ENCODE data around the gene MAB21L4.
A peak's percentile ranks its signal among the peaks of the same experiment; 100 is the strongest.

The MAB21L4 gene

GRCh38 chr2:240872317-240873097 lies 23.4 kb downstream of the MAB21L4 start:
- no peak overlapping the region for H3K27ac ChIP-seq
- TF ChIP-seq CTCF (conservative IDR thresholded peaks at IDR 0.05) (no peak), ZFX (IDR thresholded peaks at IDR 0.05) (no peak)

GRCh38 chr2:240871071-240871958 lies 24.6 kb downstream of the MAB21L4 start:
- no peak overlapping the region for H3K27ac ChIP-seq
- TF ChIP-seq CTCF (conservative IDR thresholded peaks at IDR 0.05) (no peak), ZFX (IDR thresholded peaks at IDR 0.05) (no peak)

GRCh38 chr2:240869956-240870875 lies 25.7 kb downstream of the MAB21L4 start:
- H3K27ac ChIP-seq: no peak overlapping the region
- TF ChIP-seq CTCF (conservative IDR thresholded peaks at IDR 0.05): no peak
- no peak for TF ChIP-seq ZFX (IDR thresholded peaks at IDR 0.05)

GRCh38 chr2:240869109-240869955 lies 26.6 kb downstream of the MAB21L4 start:
- TF ChIP-seq CTCF (conservative IDR thresholded peaks at IDR 0.05): no peak
- TF ChIP-seq ZFX (IDR thresholded peaks at IDR 0.05): no peak

GRCh38 chr2:240868286-240869108 lies 27.5 kb downstream of the MAB21L4 start, which contains the start of gene AGXT:
AGXT (plus strand) TSS chr2:240868824; CDS start chr2:240868866, 42 bp downstream.
- peak within 1 kb of the TSS; percentile 32 for H3K27ac ChIP-seq
- TF ChIP-seq ZFX (IDR thresholded peaks at IDR 0.05) (no peak), CTCF (conservative IDR thresholded peaks at IDR 0.05) (no peak)

More at GRCh38 chr2:240869109-240869955, 26.6 kb downstream of the MAB21L4 start:
- H3K27ac ChIP-seq: peak overlapping the region; percentile 32; the same call in 1 of the 2 replicates

Measured in C4-2B (cell line).